GM19455 (cell line): ENCODE measurements around the gene ZNF627.
"Not testable (repeated sequence)": the region's sequence is repeated elsewhere in the genome, so short reads cannot be mapped to it uniquely, and the experiment has no call there.

ENCODE experiments used
- ATAC-seq: cut with Tn5 transposase; IDR thresholded peaks from one replicate; pipeline ENCODE4 v1.9.1; 2021; ENCODE audit not compliant: unreplicated experiment

Gene ZNF627

DNA sequence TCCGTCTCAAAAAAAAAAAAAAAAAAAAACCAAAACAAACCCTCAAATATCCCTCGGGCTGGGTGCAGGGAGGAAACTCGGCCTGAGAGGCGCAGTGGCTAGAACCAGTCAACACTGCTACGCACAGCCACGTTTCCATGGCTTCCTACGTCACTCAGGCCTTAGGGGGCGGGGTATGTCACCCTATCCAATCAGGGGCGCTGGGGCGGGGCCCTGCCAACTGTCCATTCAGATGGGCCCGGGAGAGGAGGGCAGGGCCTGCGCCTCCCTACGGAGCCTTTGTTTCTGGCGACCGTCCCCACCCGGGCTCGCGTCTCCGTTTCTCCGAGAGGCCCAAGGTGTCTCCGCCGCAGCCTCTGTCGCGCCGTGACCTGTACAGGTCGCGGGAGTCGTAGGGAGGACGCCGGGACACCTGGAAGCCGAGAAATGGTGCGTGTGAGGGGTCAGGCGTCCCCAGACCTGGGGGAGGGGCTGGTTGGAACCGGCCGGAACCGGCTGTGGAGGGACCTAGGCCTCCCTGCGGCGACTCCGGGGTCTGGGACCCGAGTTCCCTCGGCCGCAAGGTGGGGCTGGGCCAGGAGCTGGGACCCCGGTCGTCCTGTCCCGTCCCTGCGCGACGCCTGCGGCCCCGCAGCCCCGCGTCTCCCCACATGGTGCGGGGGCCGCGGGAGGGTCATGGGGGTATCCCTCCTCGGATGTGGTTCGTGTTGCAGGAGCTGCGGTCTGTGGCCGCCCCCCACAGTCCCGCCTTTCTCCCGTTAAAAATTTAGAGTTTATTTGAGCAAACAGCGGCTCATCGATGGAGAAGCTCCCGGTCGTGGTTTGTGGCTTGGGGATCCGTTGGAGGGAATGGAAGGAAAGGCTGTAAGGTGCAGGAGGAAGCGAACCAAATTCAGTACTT lies at the start of gene ZNF627:
Gene ZNF627, plus strand, starts transcription at position 282 of the 901 bp plus-strand sequence. Its CDS starts 145 bp downstream, at position 427.
- peak; percentile 96 for ATAC-seq

- no peak for ATAC-seq
Measured at GRCh38 chr19:11547929-11548700, 49.2 kb upstream of the ZNF627 start.

DNA sequence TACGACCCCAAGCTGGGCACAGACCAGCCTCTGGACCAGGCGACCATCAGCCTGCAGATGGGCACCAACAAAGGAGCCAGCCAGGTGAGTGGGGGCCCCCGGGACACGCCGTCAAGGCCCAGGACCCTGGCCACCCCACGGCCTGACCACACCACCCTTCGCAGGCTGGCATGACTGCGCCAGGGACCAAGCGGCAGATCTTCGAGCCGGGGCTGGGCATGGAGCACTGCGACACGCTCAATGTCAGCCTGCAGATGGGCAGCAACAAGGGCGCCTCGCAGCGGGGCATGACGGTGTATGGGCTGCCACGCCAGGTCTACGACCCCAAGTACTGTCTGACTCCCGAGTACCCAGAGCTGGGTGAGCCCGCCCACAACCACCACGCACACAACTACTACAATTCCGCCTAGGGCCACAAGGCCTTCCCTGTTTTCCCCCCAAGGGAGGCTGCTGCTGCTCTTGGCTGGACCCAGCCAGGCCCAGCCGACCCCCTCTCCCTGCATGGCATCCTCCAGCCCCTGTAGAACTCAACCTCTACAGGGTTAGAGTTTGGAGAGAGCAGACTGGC lies 47.8 kb upstream of the ZNF627 start:
- ATAC-seq: no peak

GRCh38 chr19:11550265-11550664 lies 47.0 kb upstream of the ZNF627 start:
- ATAC-seq: no peak

GRCh38 chr19:11551603-11552235 lies 45.6 kb upstream of the ZNF627 start:
- no peak for ATAC-seq

- no peak for ATAC-seq
Measured at GRCh38 chr19:11552666-11553372, 44.5 kb upstream of the ZNF627 start.

DNA sequence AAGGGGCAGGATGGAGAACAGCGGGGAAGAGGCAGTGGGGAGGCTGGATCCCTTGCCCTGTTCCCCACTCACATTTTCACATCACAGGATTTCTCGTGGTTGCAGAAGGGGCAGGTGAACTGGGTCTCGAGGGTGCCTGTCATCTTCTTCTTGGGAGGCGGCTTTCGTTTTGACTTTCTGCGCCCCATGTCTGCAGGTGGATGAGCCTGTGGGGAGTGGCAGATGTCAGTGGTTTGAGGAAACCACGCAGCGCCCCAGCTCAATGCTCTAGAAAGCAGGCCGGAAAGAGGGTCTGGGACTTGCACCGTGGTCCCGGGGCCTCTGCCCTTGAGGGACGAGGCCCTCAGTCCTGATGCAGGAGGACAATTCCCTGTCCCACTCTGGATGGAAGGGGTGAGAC lies 43.1 kb upstream of the ZNF627 start:
- ATAC-seq: no peak

GRCh38 chr19:11555246-11555645 lies 42.0 kb upstream of the ZNF627 start:
- ATAC-seq: no peak

DNA sequence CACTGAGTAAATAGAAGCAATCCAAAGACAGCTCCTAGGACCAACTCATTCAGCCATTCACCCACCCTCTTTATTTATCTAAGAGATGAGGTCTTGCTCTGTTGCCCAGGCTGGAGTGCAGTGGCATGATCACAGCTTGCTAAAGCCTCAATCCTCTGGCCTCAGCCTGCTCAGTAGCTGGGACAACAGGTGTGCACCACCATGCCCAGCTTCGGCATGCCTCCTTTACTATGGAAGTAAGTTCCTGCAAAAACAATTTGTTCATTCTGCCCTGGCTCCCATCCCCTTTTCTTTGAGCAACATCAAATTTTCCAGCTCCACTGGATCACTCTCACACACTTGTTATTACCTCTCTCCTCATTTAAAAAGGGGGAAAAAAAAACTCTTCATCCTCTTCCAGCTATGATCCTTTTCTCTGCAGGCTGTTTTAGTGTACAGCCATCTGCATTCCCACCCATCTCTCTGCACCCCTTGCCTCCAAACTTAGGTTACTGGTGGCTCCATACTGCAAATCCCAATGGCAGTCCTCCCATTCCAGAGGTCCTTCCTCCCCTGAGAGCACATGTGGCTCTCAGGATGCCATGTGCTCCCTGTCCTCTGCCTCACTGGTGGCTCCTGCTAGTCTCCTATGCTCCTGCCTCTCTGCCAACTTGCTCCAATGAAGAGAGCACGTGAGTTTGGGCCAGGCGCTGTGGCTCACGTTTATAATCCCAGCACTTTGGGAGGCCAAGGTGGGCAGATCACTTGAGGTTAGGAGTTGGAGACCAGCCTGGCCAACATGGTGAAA lies 40.5 kb upstream of the ZNF627 start:
- no peak for ATAC-seq

DNA sequence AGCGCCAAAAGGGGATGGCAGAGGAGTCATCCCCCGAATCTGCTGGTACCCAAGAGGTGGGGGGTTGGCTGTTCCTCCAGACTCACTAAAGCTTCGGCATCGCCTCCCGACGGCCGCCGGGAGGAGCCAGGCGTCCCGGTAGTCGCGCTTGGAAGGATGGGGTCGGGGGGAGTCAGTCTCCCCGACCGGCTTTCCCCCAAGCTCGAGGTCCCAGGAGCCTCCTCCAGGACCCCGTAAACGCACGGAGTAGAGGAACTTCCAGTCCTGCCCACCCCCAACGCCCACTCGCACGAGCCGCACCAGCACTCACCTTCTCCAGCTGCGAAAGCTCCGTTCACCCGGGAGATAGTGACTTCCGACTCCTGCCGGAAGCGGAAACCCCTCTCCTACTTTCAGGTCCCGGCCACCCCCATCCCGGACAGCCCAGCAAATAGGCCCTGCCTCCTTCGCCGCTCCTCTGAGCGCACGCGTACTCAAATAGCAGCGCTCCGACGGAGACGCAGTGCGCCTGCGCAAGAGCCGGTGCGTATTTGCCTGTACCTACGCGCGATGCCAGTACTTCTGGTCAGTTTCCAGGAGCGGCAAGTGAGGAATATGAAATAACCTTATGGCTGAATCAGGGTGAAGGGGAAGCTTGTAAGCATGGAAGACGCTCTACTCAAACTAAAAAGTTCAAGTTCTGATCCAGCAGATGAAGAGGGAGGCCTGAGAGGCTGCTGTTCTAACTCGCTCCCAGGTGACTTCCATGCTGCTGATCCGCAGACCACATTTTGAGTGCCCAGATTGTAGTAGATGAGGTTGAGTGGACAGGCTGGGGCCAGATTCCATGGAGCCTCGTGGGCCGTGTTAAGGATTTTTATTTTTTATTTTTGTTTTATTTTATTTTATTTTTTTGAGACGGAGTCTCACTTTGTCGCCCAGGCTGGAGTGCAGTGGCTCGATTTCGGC lies 38.1 kb upstream of the ZNF627 start, which contains the start of gene ELOF1:
Gene ELOF1, minus strand, starts transcription at position 350 of the 948 bp plus-strand sequence. CDS start 4,883 bp downstream, outside the sequence.
- ATAC-seq: peak; percentile 64

DNA sequence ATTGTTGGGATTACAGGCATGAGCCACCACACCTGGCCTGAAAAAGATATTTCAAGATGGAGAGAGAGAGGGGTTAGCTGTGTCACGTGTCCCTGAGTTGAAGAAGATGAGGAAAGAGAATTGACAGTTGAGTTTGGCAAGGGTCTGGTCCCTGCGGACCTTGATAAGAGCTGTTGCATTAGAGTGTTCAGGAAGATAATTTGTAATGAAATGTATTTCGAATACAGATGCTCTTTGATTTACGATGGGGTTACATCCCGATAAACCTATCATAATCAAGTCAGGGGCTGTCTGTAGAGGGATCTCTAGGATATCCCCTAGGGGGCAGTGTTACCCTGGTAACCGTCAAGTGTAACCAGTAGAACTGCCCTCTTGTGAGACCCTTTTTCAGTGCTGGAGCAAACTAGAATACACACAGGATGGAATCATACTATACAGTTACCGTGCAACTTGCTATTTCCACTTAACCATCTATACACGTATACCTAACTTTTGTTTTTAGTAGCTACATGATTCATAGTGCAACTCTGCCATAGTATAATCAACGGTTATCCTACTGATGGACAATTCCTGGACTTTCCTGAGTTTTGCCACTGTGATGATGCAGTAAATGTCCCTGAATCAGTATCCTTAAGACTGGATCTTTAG lies 36.8 kb upstream of the ZNF627 start:
- no peak for ATAC-seq

- no peak for ATAC-seq
Measured at GRCh38 chr19:11563532-11563931, 33.8 kb upstream of the ZNF627 start.

GRCh38 chr19:11564082-11564807 lies 33.0 kb upstream of the ZNF627 start:
- ATAC-seq: not testable (repeated sequence)

DNA sequence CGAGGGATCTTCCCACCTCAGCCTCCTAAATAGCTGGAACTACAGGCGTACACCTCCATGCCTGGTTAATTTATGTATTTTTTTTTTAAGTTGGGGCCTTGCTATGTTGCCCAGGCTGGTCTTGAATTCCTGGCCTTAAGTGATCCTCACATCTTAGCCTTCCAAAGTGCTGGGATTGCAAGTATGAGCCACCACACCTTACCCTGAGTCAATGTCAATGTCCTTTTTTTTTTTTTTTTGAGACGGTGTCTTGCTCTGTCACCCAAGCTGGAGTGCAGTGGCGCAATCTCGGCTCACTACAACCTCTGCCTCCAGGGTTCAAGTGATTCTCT lies 31.7 kb upstream of the ZNF627 start:
- ATAC-seq: not testable (repeated sequence)

- ATAC-seq: no peak
Measured at GRCh38 chr19:11566164-11566563, 31.1 kb upstream of the ZNF627 start.

- no peak for ATAC-seq
Measured at GRCh38 chr19:11570039-11570462, 27.2 kb upstream of the ZNF627 start.

- not testable (repeated sequence) for ATAC-seq
Measured at GRCh38 chr19:11573354-11573753, 23.9 kb upstream of the ZNF627 start.
